Activated T-helper 2 cell treated with anti-CD3 and anti-CD28 coated beads, Interferon-gamma antibody, Interleukin-2, Interleukin-4, amounts not matched to agents 10 μg/mL and 5 μg/mL and 100 μg/mL, durations not matched to agents 14 hours and 24 hours and 36 hours (primary cell): ENCODE results near the gene DYNLT2. TPM values are rescaled to one million over a fixed set of nuclear protein-coding genes. Genes with fewer than 3 reads are reported as not detected.

Experiments used
- DNase-seq: peaks from one replicate; pipeline ENCODE4 v3.0.0; 2021; ENCODE audit warnings: low spot score
- H3K27ac Mint-ChIP-seq: one replicate; pipeline ENCODE4 v1.8.0; 2021; ENCODE audit warnings: mixed read lengths
- H3K27me3 Mint-ChIP-seq: one replicate; pipeline ENCODE4 v1.8.0; 2021; ENCODE audit warnings: low read depth, mixed read lengths
- H3K36me3 Mint-ChIP-seq: one replicate; pipeline ENCODE4 v1.8.0; 2021; ENCODE audit warnings: low read depth, mixed read lengths
- H3K4me1 Mint-ChIP-seq: one replicate; pipeline ENCODE4 v1.8.0; 2021; ENCODE audit warnings: low read depth, mixed read lengths
- H3K4me3 Mint-ChIP-seq: one replicate; pipeline ENCODE4 v1.8.0; 2021; ENCODE audit warnings: low read depth, mild to moderate bottlenecking, moderate library complexity, mixed read lengths
- H3K9me3 Mint-ChIP-seq: one replicate; pipeline ENCODE4 v1.8.0; 2021; ENCODE audit warnings: mixed read lengths
- intact Hi-C: fragments of 100-400 bp; cut with micrococcal nuclease; formaldehyde crosslinking; loops from one replicate; pipeline ENCODE4 v1.15.1; 2023
- total RNA-seq: library from RNA; stranded (reverse); gene quantifications from 2 replicates; pipeline ENCODE4 v1.2.3, GENCODE V29; 2022

Gene DYNLT2
- total RNA-seq, 1 donor from 2014 or later = 2.1 TPM

GRCh38 chr6:169746556-169746955 lies 4.8 kb downstream of the DYNLT2 start:
- H3K36me3 Mint-ChIP-seq = peaks cover 19% of the 10 kb centered on the region
- H3K4me1 Mint-ChIP-seq = peaks cover 10% of the 10 kb centered on the region
- no peak overlapping the region for H3K4me3 Mint-ChIP-seq
- peaks cover 15% of the 10 kb centered on the region for H3K27me3 Mint-ChIP-seq
- intact Hi-C loops = no loop called here
- DNase-seq = no peak
- no peak overlapping the region for H3K27ac Mint-ChIP-seq
- peaks cover 4% of the 10 kb centered on the region for H3K9me3 Mint-ChIP-seq

- intact Hi-C loops = no loop called here
- Mint-ChIP-seq H3K4me3 (no peak overlapping the region), H3K4me1 (peaks cover 10% of the 10 kb centered on the region), H3K36me3 (peaks cover 13% of the 10 kb centered on the region), H3K27ac (no peak overlapping the region), H3K9me3 (peaks cover 4% of the 10 kb centered on the region), H3K27me3 (peaks cover 15% of the 10 kb centered on the region)
- no peak for DNase-seq
These were observed 6.0 kb downstream of the DYNLT2 start for GRCh38 chr6:169745405-169745804.

GRCh38 chr6:169741344-169741743 lies 10.0 kb downstream of the DYNLT2 start:
- intact Hi-C loops = no loop called here
- Mint-ChIP-seq H3K27ac (no peak overlapping the region), H3K36me3 (no peaks in the 10 kb centered on the region), H3K4me1 (no peaks in the 10 kb centered on the region), H3K9me3 (peaks cover 2% of the 10 kb centered on the region), H3K4me3 (no peak overlapping the region), H3K27me3 (peaks cover 17% of the 10 kb centered on the region)
- DNase-seq = no peak

- Mint-ChIP-seq H3K4me1 (no peaks in the 10 kb centered on the region), H3K27ac (no peak overlapping the region), H3K36me3 (no peaks in the 10 kb centered on the region), H3K4me3 (no peak overlapping the region), H3K9me3 (no peaks in the 10 kb centered on the region), H3K27me3 (peaks cover 33% of the 10 kb centered on the region)
- DNase-seq = no peak
- intact Hi-C loops = no loop called here
These were observed 12.3 kb downstream of the DYNLT2 start for GRCh38 chr6:169738976-169739529.

GRCh38 chr6:169738204-169738975 lies 13.0 kb downstream of the DYNLT2 start:
- no peak overlapping the region for H3K27ac Mint-ChIP-seq
- H3K27me3 Mint-ChIP-seq = peaks cover 32% of the 10 kb centered on the region
- no peak overlapping the region for H3K4me3 Mint-ChIP-seq
- intact Hi-C loops = no loop called here
- no peak for DNase-seq
- no peaks in the 10 kb centered on the region for H3K9me3 Mint-ChIP-seq
- H3K36me3 Mint-ChIP-seq = no peaks in the 10 kb centered on the region
- no peaks in the 10 kb centered on the region for H3K4me1 Mint-ChIP-seq

- H3K4me1 Mint-ChIP-seq = peaks cover 18% of the 10 kb centered on the region
- DNase-seq = no peak
- intact Hi-C loops = loop anchor here (10.0 kb wide), 1 partner anchor 565 kb away; the partner anchor contains the start of gene DLL1
- H3K9me3 Mint-ChIP-seq = no peaks in the 10 kb centered on the region
- no peak overlapping the region for H3K4me3 Mint-ChIP-seq
- no peak overlapping the region for H3K27ac Mint-ChIP-seq
- peaks cover 6% of the 10 kb centered on the region for H3K36me3 Mint-ChIP-seq
- H3K27me3 Mint-ChIP-seq = peaks cover 27% of the 10 kb centered on the region
These were observed 21.4 kb downstream of the DYNLT2 start for GRCh38 chr6:169729961-169730360.

- Mint-ChIP-seq H3K4me3 (no peak overlapping the region), H3K27ac (no peak overlapping the region), H3K36me3 (peaks cover 11% of the 10 kb centered on the region), H3K9me3 (no peaks in the 10 kb centered on the region), H3K4me1 (peaks cover 21% of the 10 kb centered on the region), H3K27me3 (peaks cover 6% of the 10 kb centered on the region)
- DNase-seq = no peak
- intact Hi-C loops = loop anchor here (10.0 kb wide), 1 partner anchor 568 kb away; the partner anchor contains the start of gene DLL1
These were observed 24.4 kb downstream of the DYNLT2 start for GRCh38 chr6:169726963-169727362.

- H3K4me1 Mint-ChIP-seq = peaks cover 27% of the 10 kb centered on the region
- peaks cover 5% of the 10 kb centered on the region for H3K27me3 Mint-ChIP-seq
- no peak for DNase-seq
- intact Hi-C loops = loop anchor here (10.0 kb wide), 1 partner anchor 569 kb away; the partner anchor contains the start of gene DLL1
- peak overlapping the region; percentile 62 for H3K27ac Mint-ChIP-seq
- peak overlapping the region; percentile 83 for H3K4me3 Mint-ChIP-seq
- H3K9me3 Mint-ChIP-seq = no peaks in the 10 kb centered on the region
- peaks cover 14% of the 10 kb centered on the region for H3K36me3 Mint-ChIP-seq
These were observed 25.3 kb downstream of the DYNLT2 start for GRCh38 chr6:169726049-169726400.

- intact Hi-C loops = loop anchor here (2.0 to 10.0 kb wide), 2 partner anchors 195 to 569 kb away; partner anchors contain the start of gene DLL1
- H3K4me3 Mint-ChIP-seq = peak overlapping the region; percentile 83
- no peak for DNase-seq
- H3K36me3 Mint-ChIP-seq = peaks cover 15% of the 10 kb centered on the region
- H3K9me3 Mint-ChIP-seq = no peaks in the 10 kb centered on the region
- peak overlapping the region; percentile 85 for H3K27ac Mint-ChIP-seq
- peaks cover 2% of the 10 kb centered on the region for H3K27me3 Mint-ChIP-seq
- H3K4me1 Mint-ChIP-seq = peaks cover 28% of the 10 kb centered on the region
These were observed 26.0 kb downstream of the DYNLT2 start for GRCh38 chr6:169725125-169726048.

GRCh38 chr6:169724494-169725124 lies 26.8 kb downstream of the DYNLT2 start, which contains the start of gene PHF10:
PHF10 (minus strand) TSS chr6:169724500; CDS start chr6:169723931, 569 bp downstream.
- Mint-ChIP-seq H3K4me1 (peaks cover 32% of the 10 kb centered on the region), H3K27ac (peak within 1 kb of the TSS; percentile 97), H3K4me3 (peak within 1 kb of the TSS; percentile 97), H3K27me3 (peaks cover 2% of the 10 kb centered on the region), H3K36me3 (peaks cover 22% of the 10 kb centered on the region), H3K9me3 (no peaks in the 10 kb centered on the region)
- intact Hi-C loops = loop anchor here (2.0 to 10.0 kb wide), 2 partner anchors 194 to 570 kb away; partner anchors contain the start of gene DLL1
- DNase-seq = peak; percentile 55

GRCh38 chr6:169723991-169724493 lies 27.3 kb downstream of the DYNLT2 start:
- Mint-ChIP-seq H3K4me3 (peak overlapping the region; percentile 63), H3K27me3 (peaks cover 2% of the 10 kb centered on the region), H3K9me3 (no peaks in the 10 kb centered on the region), H3K4me1 (peaks cover 37% of the 10 kb centered on the region), H3K27ac (peak overlapping the region; percentile 19), H3K36me3 (peaks cover 28% of the 10 kb centered on the region)
- intact Hi-C loops = loop anchor here (1.0 to 10.0 kb wide), 5 partner anchors 22 to 831 kb away; partner anchors contain the start of genes C6orf120, DLL1, DYNLT2 and ERMARD
- peak; percentile 28 for DNase-seq
